ENCODE results near the gene IGFBP5.

The IGFBP5 gene

GRCh38 chr2:216687111-216687510 lies 8.2 kb downstream of the IGFBP5 start:
- no peak for DNase-seq

GRCh38 chr2:216685327-216685875 lies 9.9 kb downstream of the IGFBP5 start:
- DNase-seq: no peak

- DNase-seq: peak; percentile 83
These were observed 11.5 kb downstream of the IGFBP5 start for GRCh38 chr2:216683846-216684245.

GRCh38 chr2:216681683-216682082 lies 13.7 kb downstream of the IGFBP5 start:
- no peak for DNase-seq

GRCh38 chr2:216680951-216681629 lies 14.3 kb downstream of the IGFBP5 start:
- DNase-seq: no peak

- DNase-seq: no peak
These were observed 15.7 kb downstream of the IGFBP5 start for GRCh38 chr2:216679658-216680024.

- DNase-seq: no peak
These were observed 16.3 kb downstream of the IGFBP5 start for GRCh38 chr2:216678813-216679657.

GRCh38 chr2:216678098-216678465 lies 17.3 kb downstream of the IGFBP5 start:
- no peak for DNase-seq

GRCh38 chr2:216677439-216678097 lies 17.8 kb downstream of the IGFBP5 start:
- DNase-seq: no peak

GRCh38 chr2:216676630-216677029 lies 18.7 kb downstream of the IGFBP5 start:
- DNase-seq: no peak

- DNase-seq: no peak
These were observed 21.0 kb downstream of the IGFBP5 start for GRCh38 chr2:216674376-216674775.

GRCh38 chr2:216673609-216674008 lies 21.7 kb downstream of the IGFBP5 start:
- no peak for DNase-seq

GRCh38 chr2:216673021-216673420 lies 22.3 kb downstream of the IGFBP5 start:
- DNase-seq: no peak

GRCh38 chr2:216672466-216672865 lies 22.9 kb downstream of the IGFBP5 start:
- DNase-seq: no peak

GRCh38 chr2:216671791-216672343 lies 23.5 kb downstream of the IGFBP5 start:
- DNase-seq: no peak

- DNase-seq: no peak
These were observed 24.3 kb downstream of the IGFBP5 start for GRCh38 chr2:216671081-216671411.

- DNase-seq: no peak
These were observed 24.9 kb downstream of the IGFBP5 start for GRCh38 chr2:216670266-216671080.

- no peak for DNase-seq
These were observed 28.7 kb downstream of the IGFBP5 start for GRCh38 chr2:216666461-216667233.

- no peak for DNase-seq
These were observed 29.6 kb downstream of the IGFBP5 start for GRCh38 chr2:216665717-216666116.

- no peak for DNase-seq
These were observed 30.1 kb downstream of the IGFBP5 start for GRCh38 chr2:216665242-216665641.

- no peak for DNase-seq
These were observed 30.7 kb downstream of the IGFBP5 start for GRCh38 chr2:216664593-216665034.

- DNase-seq: no peak
These were observed 31.5 kb downstream of the IGFBP5 start for GRCh38 chr2:216663846-216664245.

Data from SIG-M5 (cell line).